ENCODE results near the gene ATP6V1F.
"Not testable (repeated sequence)": the region's sequence is repeated elsewhere in the genome, so short reads cannot be mapped to it uniquely, and the experiment has no call there.

ATP6V1F gene

GRCh38 chr7:128911423-128912031 is 48.9 kb downstream of the ATP6V1F start:
- H3K4me2 ChIP-seq (ENCODE audit: low read depth, low read length, poor library complexity, severe bottlenecking), result no peak overlapping the region
- no peak for TF ChIP-seq CTCF (conservative IDR thresholded peaks at IDR 0.05; ENCODE audit: low read length)
- no peak for TF ChIP-seq EZH2phosphoT487 (IDR thresholded peaks at IDR 0.05; ENCODE audit: borderline replicate concordance)
- H3K9me2 ChIP-seq (replicated peaks; ENCODE audit: low read depth, low read length), result no peaks in the 10 kb centered on the region
- H3K9me3 ChIP-seq (ENCODE audit: insufficient read depth, low read depth, low read length), result no peaks in the 10 kb centered on the region
- no peaks in the 10 kb centered on the region for H3K27me3 ChIP-seq (ENCODE audit: insufficient read depth, low read length, poor library complexity, severe bottlenecking)
- no peak overlapping the region for H3K4me3 ChIP-seq (ENCODE audit: low read length, poor library complexity, severe bottlenecking)
- H4K20me1 ChIP-seq (ENCODE audit: insufficient read depth, low read length, poor library complexity, severe bottlenecking), result no peaks in the 10 kb centered on the region
- no peaks in the 10 kb centered on the region for H3K79me2 ChIP-seq (ENCODE audit: insufficient read depth, low read length)
- no peaks in the 10 kb centered on the region for H3F3A ChIP-seq (ENCODE audit: low read depth)
- no peaks in the 10 kb centered on the region for H3K36me3 ChIP-seq (ENCODE audit: insufficient read depth, low read length)
- no peaks in the 10 kb centered on the region for H3K4me1 ChIP-seq (ENCODE audit: insufficient read depth, low read length, poor library complexity, severe bottlenecking)
- H2AFZ ChIP-seq (ENCODE audit: low read length), result no peak overlapping the region
- no peak overlapping the region for H3K9ac ChIP-seq (ENCODE audit: low read depth, low read length, poor library complexity, severe bottlenecking)

GRCh38 chr7:128912281-128912680 is 49.6 kb downstream of the ATP6V1F start:
- no peak for TF ChIP-seq CTCF (conservative IDR thresholded peaks at IDR 0.05; ENCODE audit: low read length)
- no peak overlapping the region for H3K4me2 ChIP-seq (ENCODE audit: low read depth, low read length, poor library complexity, severe bottlenecking)
- H3K9me3 ChIP-seq (ENCODE audit: insufficient read depth, low read depth, low read length), result no peaks in the 10 kb centered on the region

GRCh38 chr7:128912709-128913495 is 50.2 kb downstream of the ATP6V1F start:
- not testable (repeated sequence) for H3K27me3 ChIP-seq (ENCODE audit: insufficient read depth, low read length, poor library complexity, severe bottlenecking); H4K20me1 ChIP-seq (ENCODE audit: insufficient read depth, low read length, poor library complexity, severe bottlenecking); H3K4me1 ChIP-seq (ENCODE audit: insufficient read depth, low read length, poor library complexity, severe bottlenecking); H3K4me3 ChIP-seq (ENCODE audit: low read length, poor library complexity, severe bottlenecking); H3K9ac ChIP-seq (ENCODE audit: low read depth, low read length, poor library complexity, severe bottlenecking); H3K79me2 ChIP-seq (ENCODE audit: insufficient read depth, low read length); H3K9me3 ChIP-seq (ENCODE audit: insufficient read depth, low read depth, low read length); H3K9me2 ChIP-seq (replicated peaks; ENCODE audit: low read depth, low read length); H3K36me3 ChIP-seq (ENCODE audit: insufficient read depth, low read length); H3F3A ChIP-seq (ENCODE audit: low read depth); H3K4me2 ChIP-seq (ENCODE audit: low read depth, low read length, poor library complexity, severe bottlenecking); H2AFZ ChIP-seq (ENCODE audit: low read length)

More at GRCh38 chr7:128912281-128912680, 49.6 kb downstream of the ATP6V1F start:
- Histone ChIP-seq H3K9me2 (replicated peaks; ENCODE audit: low read depth, low read length) (no peaks in the 10 kb centered on the region), H3F3A (ENCODE audit: low read depth) (no peaks in the 10 kb centered on the region), H3K9ac (ENCODE audit: low read depth, low read length, poor library complexity, severe bottlenecking) (no peak overlapping the region), H3K79me2 (ENCODE audit: insufficient read depth, low read length) (no peaks in the 10 kb centered on the region), H3K36me3 (ENCODE audit: insufficient read depth, low read length) (no peaks in the 10 kb centered on the region), H4K20me1 (ENCODE audit: insufficient read depth, low read length, poor library complexity, severe bottlenecking) (no peaks in the 10 kb centered on the region), H3K4me1 (ENCODE audit: insufficient read depth, low read length, poor library complexity, severe bottlenecking) (no peaks in the 10 kb centered on the region), H2AFZ (ENCODE audit: low read length) (no peak overlapping the region), H3K27me3 (ENCODE audit: insufficient read depth, low read length, poor library complexity, severe bottlenecking) (no peaks in the 10 kb centered on the region), H3K4me3 (ENCODE audit: low read length, poor library complexity, severe bottlenecking) (no peak overlapping the region)

Data from Loucy (cell line).